Stimulated activated CD8-positive, alpha-beta memory T cell treated with anti-CD3 and anti-CD28 coated beads, Interleukin-12 subunit alpha, Interleukin-12 subunit beta, amount 100 ng/mL, for 4 hours (primary cell): Measurements from ENCODE around the gene CAMSAP2.
"Not testable (repeated sequence)": the region's sequence is repeated elsewhere in the genome, so short reads cannot be mapped to it uniquely, and the experiment has no call there.

Experiments
- DNase-seq: peaks from one replicate; pipeline ENCODE4 v3.0.0-alpha.2; 2020; ENCODE audit warnings: low read depth

Gene CAMSAP2

GRCh38 chr1:200784576-200784975 lies 45.9 kb downstream of the CAMSAP2 start:
- no peak for DNase-seq

- DNase-seq = no peak
Measured at GRCh38 chr1:200786788-200787187, 48.1 kb downstream of the CAMSAP2 start.

- no peak for DNase-seq
Measured at GRCh38 chr1:200787896-200788387, 49.2 kb downstream of the CAMSAP2 start.

GRCh38 chr1:200791012-200791411 lies 52.3 kb downstream of the CAMSAP2 start:
- DNase-seq = not testable (repeated sequence)

GRCh38 chr1:200793677-200794076 lies 55.0 kb downstream of the CAMSAP2 start:
- DNase-seq = no peak

- no peak for DNase-seq
Measured at GRCh38 chr1:200794506-200795065, 55.9 kb downstream of the CAMSAP2 start.

- DNase-seq = no peak
Measured at GRCh38 chr1:200795156-200795555, 56.5 kb downstream of the CAMSAP2 start.

GRCh38 chr1:200802042-200802441 lies 63.3 kb downstream of the CAMSAP2 start:
- no peak for DNase-seq

GRCh38 chr1:200802865-200803512 lies 64.3 kb downstream of the CAMSAP2 start:
- DNase-seq = peak; percentile 36

- no peak for DNase-seq
Measured at GRCh38 chr1:200805719-200806118, 67.0 kb downstream of the CAMSAP2 start.

- DNase-seq = no peak
Measured at GRCh38 chr1:200808846-200809245, 70.2 kb downstream of the CAMSAP2 start.

- no peak for DNase-seq
Measured at GRCh38 chr1:200811704-200812103, 73.0 kb downstream of the CAMSAP2 start.

- DNase-seq = not testable (repeated sequence)
Measured at GRCh38 chr1:200816624-200817224, 78.0 kb downstream of the CAMSAP2 start.

GRCh38 chr1:200818248-200818647 lies 79.6 kb downstream of the CAMSAP2 start:
- no peak for DNase-seq

GRCh38 chr1:200819726-200820125 lies 81.0 kb downstream of the CAMSAP2 start:
- no peak for DNase-seq

GRCh38 chr1:200831091-200831490 lies 92.4 kb downstream of the CAMSAP2 start:
- no peak for DNase-seq

- no peak for DNase-seq
Measured at GRCh38 chr1:200834383-200834782, 95.7 kb downstream of the CAMSAP2 start.

- DNase-seq = no peak
Measured at GRCh38 chr1:200836213-200836612, 97.5 kb downstream of the CAMSAP2 start.

- DNase-seq = no peak
Measured at GRCh38 chr1:200837931-200838571, 99.4 kb downstream of the CAMSAP2 start.

- no peak for DNase-seq
Measured at GRCh38 chr1:200838676-200839445, 100.2 kb downstream of the CAMSAP2 start.

- no peak for DNase-seq
Measured at GRCh38 chr1:200845360-200845759, 106.7 kb downstream of the CAMSAP2 start.

- DNase-seq = no peak
Measured at GRCh38 chr1:200846398-200846797, 107.7 kb downstream of the CAMSAP2 start.
